Liver (tissue), 9 donors: ENCODE results near the gene TAL1. TPM values are rescaled to one million over a fixed set of nuclear protein-coding genes. Genes with fewer than 3 reads are reported as not detected.

Source experiments
- DNase-seq: peaks from one replicate; pipeline ENCODE4 v3.0.0-alpha.2; 2017; ENCODE audit warnings: low spot score
- H3K27ac ChIP-seq, 2 donors: one replicate each; pipeline ENCODE4 v1.7.0; 2013; ENCODE audit warnings: inconsistent platforms in 2 of 2, low read length in 2 of 2, control low read depth in 1 of 2, low read depth in 1 of 2, mild to moderate bottlenecking in 1 of 2
- H3K27me3 ChIP-seq, 4 donors: one replicate each; pipeline versions ENCODE4 v1.6.1 to v1.7.0; 2013; ENCODE audit warnings: low read length in 3 of 4, inconsistent platforms in 1 of 4, mild to moderate bottlenecking in 1 of 4, moderate library complexity in 1 of 4; ENCODE audit not compliant: control insufficient read depth in 4 of 4, insufficient read depth in 4 of 4
- H3K36me3 ChIP-seq, 4 donors: one replicate each; pipeline versions ENCODE4 v1.6.1 to v1.7.0; 2013; ENCODE audit warnings: low read length in 3 of 4, mild to moderate bottlenecking in 3 of 4, low read depth in 1 of 4, moderate library complexity in 1 of 4; ENCODE audit not compliant: control insufficient read depth in 4 of 4, insufficient read depth in 3 of 4
- H3K4me1 ChIP-seq, 4 donors: one replicate each; pipeline versions ENCODE4 v1.6.1 to v1.7.0; 2013; ENCODE audit warnings: low read length in 3 of 4, mild to moderate bottlenecking in 3 of 4, moderate library complexity in 1 of 4; ENCODE audit not compliant: control insufficient read depth in 4 of 4, insufficient read depth in 4 of 4
- H3K4me3 ChIP-seq, 3 donors: one replicate each; pipeline versions ENCODE4 v1.6.1 to v1.7.0; 2013; ENCODE audit warnings: low read length in 3 of 3, control low read depth in 1 of 3, low read depth in 1 of 3, mild to moderate bottlenecking in 1 of 3
- H3K9ac ChIP-seq, 2 donors: one replicate each; pipeline ENCODE4 v1.7.0; 2013; ENCODE audit warnings: low read length in 2 of 2, mild to moderate bottlenecking in 2 of 2, moderate library complexity in 2 of 2, control low read depth in 1 of 2, low read depth in 1 of 2
- H3K9me3 ChIP-seq, 4 donors: one replicate each; pipeline versions ENCODE4 v1.6.1 to v1.7.0; 2013; ENCODE audit warnings: low read length in 3 of 4; ENCODE audit not compliant: control insufficient read depth in 4 of 4
- EGR1 ChIP-seq, 2 donors: IDR thresholded peaks; 2 replicates each; pipeline ENCODE4 v1.6.1; 2016 to 2018; ENCODE audit warnings: antibody characterized with exemption in 2 of 2, low read depth in 2 of 2
- FOXA1 ChIP-seq: IDR thresholded peaks from 2 replicates; pipeline ENCODE4 v1.6.1; 2016; ENCODE audit warnings: antibody characterized with exemption
- FOXA2 ChIP-seq: IDR thresholded peaks from 2 replicates; pipeline ENCODE4 v1.6.1; 2016; ENCODE audit warnings: antibody characterized with exemption
- GABPA ChIP-seq, 2 donors: IDR thresholded peaks in 1 of 2; conservative IDR thresholded peaks in 1 of 2; 2 replicates each; pipeline ENCODE4 v1.6.1; 2016; ENCODE audit warnings: antibody characterized with exemption in 2 of 2, mild to moderate bottlenecking in 1 of 2, moderate library complexity in 1 of 2
- HNF4A ChIP-seq, 2 donors: conservative IDR thresholded peaks; 2 replicates each; pipeline ENCODE4 v1.6.1; 2016; ENCODE audit warnings: antibody characterized with exemption in 2 of 2, mild to moderate bottlenecking in 2 of 2
- HNF4G ChIP-seq: IDR thresholded peaks from 2 replicates; pipeline ENCODE4 v1.6.1; 2016; ENCODE audit warnings: antibody characterized with exemption
- NR2F2 ChIP-seq: IDR thresholded peaks from 2 replicates; pipeline ENCODE4 v1.6.1; 2016; ENCODE audit warnings: antibody characterized with exemption
- RAD21 ChIP-seq, 2 donors: IDR thresholded peaks; 2 replicates each; pipeline ENCODE4 v1.6.1; 2016; ENCODE audit warnings: antibody characterized with exemption in 2 of 2, mild to moderate bottlenecking in 2 of 2
- RXRA ChIP-seq, 2 donors: IDR thresholded peaks; 2 replicates each; pipeline ENCODE4 v1.6.1; 2017 to 2018; ENCODE audit warnings: antibody characterized with exemption in 2 of 2, mild to moderate bottlenecking in 1 of 2
- SP1 ChIP-seq: IDR thresholded peaks from 2 replicates; pipeline ENCODE4 v1.6.1; 2018; ENCODE audit warnings: antibody characterized with exemption, mild to moderate bottlenecking
- TAF1 ChIP-seq: conservative IDR thresholded peaks from 2 replicates; pipeline ENCODE4 v1.6.1; 2016; ENCODE audit warnings: antibody characterized with exemption, mild to moderate bottlenecking
- YY1 ChIP-seq: IDR thresholded peaks from 2 replicates; pipeline ENCODE4 v1.6.1; 2016; ENCODE audit warnings: antibody characterized with exemption, mild to moderate bottlenecking
- WGBS: extraction: QIAGEN DNeasy Blood & Tissue Kit; methylation state at CpG from one replicate; pipeline ENCODE4 v1.1.7; 2013; 5-methylcytosine and 5-hydroxymethylcytosine counted together
- polyA plus RNA-seq, 2 donors: library from polyadenylated mRNA; stranded (reverse) in 1 of 2; unstranded in 1 of 2; fragments of 200-250 nt in 1 of 2; fragments of >200 nt in 1 of 2; fragmentation: Nextera tagmentation in 1 of 2; extraction: Ambion mirVana in 1 of 2; gene quantifications; one replicate each; pipeline versions ENCODE4 v1.2.1 to v1.2.3, GENCODE V29; 2013 to 2015
- total RNA-seq, 2 donors: library from RNA; depleted of rRNA; stranded (reverse); fragments of >200 nt; gene quantifications; one replicate each; pipeline ENCODE4 v1.2.3, GENCODE V29; 2014
- TF ChIP-seq, protein P1 (sequence below): fragments of 150-350 bp; IDR thresholded peaks from 2 replicates; pipeline ENCODE4 v1.5.1; 2017; ENCODE audit warnings: improper control_type of control experiment, low read depth, low read length; ENCODE audit not compliant: missing input control
- TF ChIP-seq, protein P2 (sequence below): IDR thresholded peaks from 2 replicates; pipeline ENCODE4 v1.6.1; 2016; ENCODE audit warnings: antibody characterized with exemption
- TF ChIP-seq, protein P3 (sequence below): IDR thresholded peaks from 2 replicates; pipeline ENCODE4 v1.6.1; 2016; ENCODE audit warnings: antibody characterized with exemption
- TF ChIP-seq, protein P4 (sequence below): IDR thresholded peaks from 2 replicates; pipeline ENCODE4 v1.6.1; 2016; ENCODE audit warnings: antibody characterized with exemption, mild to moderate bottlenecking
- TF ChIP-seq, protein P5 (sequence below): IDR thresholded peaks from 2 replicates; pipeline ENCODE4 v1.6.1; 2016; ENCODE audit warnings: antibody characterized with exemption
- donor health status: healthy.
- donor health status: healthy.
- donor health status: healthy.
- donor health status: healthy.
- donor health status: healthy.

Gene TAL1
- total and polyA plus RNA-seq, 4 donors: 0.79 to 184 (median 2.3) TPM

DNA sequence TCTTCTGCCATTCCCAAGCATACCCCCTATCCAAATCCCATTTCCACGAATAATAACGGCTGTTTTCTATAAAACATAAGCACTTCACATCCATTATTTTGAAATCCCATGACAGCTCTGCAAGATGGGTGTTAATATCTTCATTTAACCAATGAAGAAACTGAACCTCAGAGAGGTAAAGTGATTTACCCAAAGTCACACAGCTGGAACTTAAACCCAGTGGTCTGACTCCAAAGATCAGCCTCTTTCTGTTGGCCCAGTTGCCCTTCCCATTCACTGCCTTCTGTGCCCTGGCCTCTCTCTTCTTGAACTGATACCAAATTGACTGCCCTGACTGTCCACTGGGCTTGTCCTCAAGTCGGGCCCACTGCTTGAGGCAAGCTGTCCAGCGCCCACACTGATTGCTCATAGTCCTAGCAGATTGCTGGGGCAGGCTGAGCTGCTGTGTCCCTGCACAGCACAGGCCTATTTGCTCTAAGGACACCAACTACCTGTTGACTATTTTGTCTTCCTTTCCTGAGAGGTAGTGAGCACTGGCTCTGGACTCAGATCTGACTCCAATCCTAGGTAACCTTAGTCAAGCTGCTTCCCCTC, 19.3 kb downstream of the TAL1 start:
- no peak for DNase-seq
- no peak overlapping the region for H3K9ac ChIP-seq

More for the DNA sequence above, 19.3 kb downstream of the TAL1 start:
- TF ChIP-seq HNF4G (no peak), YY1 (no peak), HNF4A (conservative IDR thresholded peaks at IDR 0.05) (no peak), SP1 (no peak), RAD21 (IDR thresholded peaks at IDR 0.05) (no peak), GABPA (IDR thresholded peaks at IDR 0.05 in 1 of 2, conservative IDR thresholded peaks at IDR 0.05 in 1 of 2) (no peak), RXRA (IDR thresholded peaks at IDR 0.05) (no peak), NR2F2 (no peak), FOXA1 (no peak), EGR1 (IDR thresholded peaks at IDR 0.05; ENCODE audit: low read depth in 2 of 2) (no peak), FOXA2 (no peak), TAF1 (no peak)
- TF ChIP-seq, protein P1, sequence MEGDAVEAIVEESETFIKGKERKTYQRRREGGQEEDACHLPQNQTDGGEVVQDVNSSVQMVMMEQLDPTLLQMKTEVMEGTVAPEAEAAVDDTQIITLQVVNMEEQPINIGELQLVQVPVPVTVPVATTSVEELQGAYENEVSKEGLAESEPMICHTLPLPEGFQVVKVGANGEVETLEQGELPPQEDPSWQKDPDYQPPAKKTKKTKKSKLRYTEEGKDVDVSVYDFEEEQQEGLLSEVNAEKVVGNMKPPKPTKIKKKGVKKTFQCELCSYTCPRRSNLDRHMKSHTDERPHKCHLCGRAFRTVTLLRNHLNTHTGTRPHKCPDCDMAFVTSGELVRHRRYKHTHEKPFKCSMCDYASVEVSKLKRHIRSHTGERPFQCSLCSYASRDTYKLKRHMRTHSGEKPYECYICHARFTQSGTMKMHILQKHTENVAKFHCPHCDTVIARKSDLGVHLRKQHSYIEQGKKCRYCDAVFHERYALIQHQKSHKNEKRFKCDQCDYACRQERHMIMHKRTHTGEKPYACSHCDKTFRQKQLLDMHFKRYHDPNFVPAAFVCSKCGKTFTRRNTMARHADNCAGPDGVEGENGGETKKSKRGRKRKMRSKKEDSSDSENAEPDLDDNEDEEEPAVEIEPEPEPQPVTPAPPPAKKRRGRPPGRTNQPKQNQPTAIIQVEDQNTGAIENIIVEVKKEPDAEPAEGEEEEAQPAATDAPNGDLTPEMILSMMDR: no peak
- TF ChIP-seq, protein P2, sequence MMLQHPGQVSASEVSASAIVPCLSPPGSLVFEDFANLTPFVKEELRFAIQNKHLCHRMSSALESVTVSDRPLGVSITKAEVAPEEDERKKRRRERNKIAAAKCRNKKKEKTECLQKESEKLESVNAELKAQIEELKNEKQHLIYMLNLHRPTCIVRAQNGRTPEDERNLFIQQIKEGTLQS: no peak
- TF ChIP-seq, protein P3, sequence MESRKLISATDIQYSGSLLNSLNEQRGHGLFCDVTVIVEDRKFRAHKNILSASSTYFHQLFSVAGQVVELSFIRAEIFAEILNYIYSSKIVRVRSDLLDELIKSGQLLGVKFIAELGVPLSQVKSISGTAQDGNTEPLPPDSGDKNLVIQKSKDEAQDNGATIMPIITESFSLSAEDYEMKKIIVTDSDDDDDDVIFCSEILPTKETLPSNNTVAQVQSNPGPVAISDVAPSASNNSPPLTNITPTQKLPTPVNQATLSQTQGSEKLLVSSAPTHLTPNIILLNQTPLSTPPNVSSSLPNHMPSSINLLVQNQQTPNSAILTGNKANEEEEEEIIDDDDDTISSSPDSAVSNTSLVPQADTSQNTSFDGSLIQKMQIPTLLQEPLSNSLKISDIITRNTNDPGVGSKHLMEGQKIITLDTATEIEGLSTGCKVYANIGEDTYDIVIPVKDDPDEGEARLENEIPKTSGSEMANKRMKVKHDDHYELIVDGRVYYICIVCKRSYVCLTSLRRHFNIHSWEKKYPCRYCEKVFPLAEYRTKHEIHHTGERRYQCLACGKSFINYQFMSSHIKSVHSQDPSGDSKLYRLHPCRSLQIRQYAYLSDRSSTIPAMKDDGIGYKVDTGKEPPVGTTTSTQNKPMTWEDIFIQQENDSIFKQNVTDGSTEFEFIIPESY: no peak
- TF ChIP-seq, protein P4, sequence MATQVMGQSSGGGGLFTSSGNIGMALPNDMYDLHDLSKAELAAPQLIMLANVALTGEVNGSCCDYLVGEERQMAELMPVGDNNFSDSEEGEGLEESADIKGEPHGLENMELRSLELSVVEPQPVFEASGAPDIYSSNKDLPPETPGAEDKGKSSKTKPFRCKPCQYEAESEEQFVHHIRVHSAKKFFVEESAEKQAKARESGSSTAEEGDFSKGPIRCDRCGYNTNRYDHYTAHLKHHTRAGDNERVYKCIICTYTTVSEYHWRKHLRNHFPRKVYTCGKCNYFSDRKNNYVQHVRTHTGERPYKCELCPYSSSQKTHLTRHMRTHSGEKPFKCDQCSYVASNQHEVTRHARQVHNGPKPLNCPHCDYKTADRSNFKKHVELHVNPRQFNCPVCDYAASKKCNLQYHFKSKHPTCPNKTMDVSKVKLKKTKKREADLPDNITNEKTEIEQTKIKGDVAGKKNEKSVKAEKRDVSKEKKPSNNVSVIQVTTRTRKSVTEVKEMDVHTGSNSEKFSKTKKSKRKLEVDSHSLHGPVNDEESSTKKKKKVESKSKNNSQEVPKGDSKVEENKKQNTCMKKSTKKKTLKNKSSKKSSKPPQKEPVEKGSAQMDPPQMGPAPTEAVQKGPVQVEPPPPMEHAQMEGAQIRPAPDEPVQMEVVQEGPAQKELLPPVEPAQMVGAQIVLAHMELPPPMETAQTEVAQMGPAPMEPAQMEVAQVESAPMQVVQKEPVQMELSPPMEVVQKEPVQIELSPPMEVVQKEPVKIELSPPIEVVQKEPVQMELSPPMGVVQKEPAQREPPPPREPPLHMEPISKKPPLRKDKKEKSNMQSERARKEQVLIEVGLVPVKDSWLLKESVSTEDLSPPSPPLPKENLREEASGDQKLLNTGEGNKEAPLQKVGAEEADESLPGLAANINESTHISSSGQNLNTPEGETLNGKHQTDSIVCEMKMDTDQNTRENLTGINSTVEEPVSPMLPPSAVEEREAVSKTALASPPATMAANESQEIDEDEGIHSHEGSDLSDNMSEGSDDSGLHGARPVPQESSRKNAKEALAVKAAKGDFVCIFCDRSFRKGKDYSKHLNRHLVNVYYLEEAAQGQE: no peak
- TF ChIP-seq, protein P5, sequence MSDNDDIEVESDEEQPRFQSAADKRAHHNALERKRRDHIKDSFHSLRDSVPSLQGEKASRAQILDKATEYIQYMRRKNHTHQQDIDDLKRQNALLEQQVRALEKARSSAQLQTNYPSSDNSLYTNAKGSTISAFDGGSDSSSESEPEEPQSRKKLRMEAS: no peak
- 79% methylated on average over 4 of the region's 4 CpGs for WGBS
- peak overlapping the region in 1 of 2 donors; percentile 37 for H3K27ac ChIP-seq
- H3K9me3 ChIP-seq: no peaks in the 10 kb centered on the region
- no peak overlapping the region for H3K4me3 ChIP-seq
- H3K4me1 ChIP-seq: no peaks in the 10 kb centered on the region
- peaks cover 0 to 3% (median 0%) of the 10 kb centered on the region in 4 donors for H3K27me3 ChIP-seq
- no peaks in the 10 kb centered on the region for H3K36me3 ChIP-seq
